Cardiac fibroblast (primary cell): Measurements from ENCODE around the gene CHST11.

Experiments
- DNase-seq, 2 donors: peaks; one replicate each; pipeline versions ENCODE4 v3.0.0 to v3.0.0-alpha.2; 2010; ENCODE audit warnings: low read depth in 2 of 2
- H3K4me3 ChIP-seq, 2 donors: replicated peaks in 1 of 2; 1 replicate in 1 of 2; 2 replicates in 1 of 2; pipeline ENCODE4 v1.5.1; 2011; ENCODE audit warnings: low read depth in 2 of 2, low read length in 2 of 2, mild to moderate bottlenecking in 2 of 2, moderate library complexity in 1 of 2
- CTCF ChIP-seq: IDR thresholded peaks from one replicate; pipeline ENCODE4 v1.5.1; 2011; ENCODE audit warnings: low read depth, mild to moderate bottlenecking, low read length, inconsistent platforms

The CHST11 gene

GRCh38 chr12:104671409-104672095 lies 214.8 kb downstream of the CHST11 start:
- DNase-seq = peak; percentile 93 to 97
- H3K4me3 ChIP-seq = no peak overlapping the region
- TF ChIP-seq CTCF = no peak

GRCh38 chr12:104672096-104672445 lies 215.3 kb downstream of the CHST11 start:
- DNase-seq = no peak
- TF ChIP-seq CTCF = no peak
- H3K4me3 ChIP-seq = no peak overlapping the region

- DNase-seq = peak; percentile 57 to 84
- TF ChIP-seq CTCF = no peak
- H3K4me3 ChIP-seq = no peak overlapping the region
Measured at GRCh38 chr12:104672501-104673265, 215.9 kb downstream of the CHST11 start.

GRCh38 chr12:104673294-104673693 lies 216.5 kb downstream of the CHST11 start:
- DNase-seq = no peak
- H3K4me3 ChIP-seq = no peak overlapping the region
- TF ChIP-seq CTCF = no peak

- TF ChIP-seq CTCF = no peak
- H3K4me3 ChIP-seq = no peak overlapping the region
- peak; percentile 43 to 93 for DNase-seq
Measured at GRCh38 chr12:104673696-104674482, 217.1 kb downstream of the CHST11 start.

GRCh38 chr12:104676636-104677035 lies 219.9 kb downstream of the CHST11 start:
- TF ChIP-seq CTCF = no peak
- DNase-seq = no peak
- H3K4me3 ChIP-seq = no peak overlapping the region
